SK-N-SH treated with all-trans-retinoic acid at 6 μM for 48 hours (cell line): ENCODE results near the gene TMEM94.

Experiments used
- ATAC-seq: fragments of 200-7000 bp; cut with Tn5 transposase; 3 replicates; pipeline ENCODE4 v1.9.1; 2020; ENCODE audit warnings: mild to moderate bottlenecking, moderate library complexity
- ARNTL ChIP-seq: fragments of 450-650 bp; formaldehyde crosslinking; IDR thresholded peaks from 2 replicates; pipeline ENCODE4 v1.5.0; 2020; ENCODE audit warnings: low read depth, mild to moderate bottlenecking, moderate library complexity, borderline replicate concordance
- CSDC2 ChIP-seq: fragments of 250-450 bp; sonication (Bioruptor Pico); IDR thresholded peaks from 2 replicates; pipeline ENCODE4 v1.5.0; 2020; ENCODE audit warnings: mild to moderate bottlenecking, moderate library complexity
- ESRRG ChIP-seq: fragments of 250-450 bp; sonication (Bioruptor Pico); IDR thresholded peaks from 2 replicates; pipeline ENCODE4 v1.6.1; 2021; ENCODE audit warnings: mild to moderate bottlenecking
- GLIS3 ChIP-seq: fragments of 250-450 bp; sonication (Bioruptor Pico); IDR thresholded peaks from 2 replicates; pipeline ENCODE4 v1.5.0; 2020; ENCODE audit warnings: mild to moderate bottlenecking, moderate library complexity
- ISL1 ChIP-seq: fragments of 250-450 bp; sonication (Bioruptor Pico); IDR thresholded peaks from 2 replicates; pipeline ENCODE4 v2.1.2; 2022; ENCODE audit warnings: mild to moderate bottlenecking, moderate library complexity
- OSR1 ChIP-seq: fragments of 250-450 bp; sonication (Bioruptor Pico); IDR thresholded peaks from 2 replicates; pipeline ENCODE4 v1.8.0; 2022; ENCODE audit warnings: moderate library complexity, mild to moderate bottlenecking, inconsistent platforms
- POU6F1 ChIP-seq: fragments of 250-450 bp; sonication (Bioruptor Pico); IDR thresholded peaks from 2 replicates; pipeline ENCODE4 v1.8.0; 2021; ENCODE audit warnings: low read depth, mild to moderate bottlenecking, moderate library complexity, borderline replicate concordance
- PPARA ChIP-seq: fragments of 250-450 bp; sonication (Bioruptor Pico); IDR thresholded peaks from 2 replicates; pipeline ENCODE4 v1.5.0; 2020; ENCODE audit warnings: mild to moderate bottlenecking, borderline replicate concordance
- SNAI2 ChIP-seq: fragments of 250-450 bp; sonication (Bioruptor Pico); IDR thresholded peaks from 2 replicates; pipeline ENCODE4 v1.5.0; 2020; ENCODE audit warnings: mild to moderate bottlenecking, moderate library complexity
- TCF4 ChIP-seq: fragments of 250-450 bp; sonication (Bioruptor Pico); IDR thresholded peaks from 2 replicates; pipeline ENCODE4 v1.8.0; 2021; ENCODE audit warnings: mild to moderate bottlenecking, moderate library complexity, borderline replicate concordance
- TOX ChIP-seq: fragments of 250-450 bp; sonication (Bioruptor Pico); IDR thresholded peaks from 2 replicates; pipeline ENCODE4 v1.8.0; 2021; ENCODE audit warnings: mild to moderate bottlenecking, moderate library complexity, borderline replicate concordance
- TSHZ2 ChIP-seq: fragments of 250-450 bp; sonication (Bioruptor Pico); IDR thresholded peaks from 2 replicates; pipeline ENCODE4 v1.5.0; 2020; ENCODE audit warnings: mild to moderate bottlenecking, moderate library complexity
- ZC3H10 ChIP-seq: fragments of 250-450 bp; sonication (Bioruptor Pico); IDR thresholded peaks from 2 replicates; pipeline ENCODE4 v1.5.1; 2021; ENCODE audit warnings: mild to moderate bottlenecking, moderate library complexity
- ZFP3 ChIP-seq: fragments of 250-450 bp; sonication (Bioruptor Pico); IDR thresholded peaks from 2 replicates; pipeline ENCODE4 v1.5.0; 2020; ENCODE audit warnings: mild to moderate bottlenecking, moderate library complexity
- ZFP30 ChIP-seq: fragments of 450-650 bp; formaldehyde crosslinking; IDR thresholded peaks from 2 replicates; pipeline ENCODE4 v1.5.0; 2022; ENCODE audit warnings: mild to moderate bottlenecking, moderate library complexity
- ZNF565 ChIP-seq: fragments of 450-650 bp; formaldehyde crosslinking; conservative IDR thresholded peaks from 2 replicates; pipeline ENCODE4 v1.5.0; 2020; ENCODE audit warnings: low read depth, mild to moderate bottlenecking, moderate library complexity
- ZNF70 ChIP-seq: fragments of 450-650 bp; formaldehyde crosslinking; IDR thresholded peaks from 2 replicates; pipeline ENCODE4 v1.5.0; 2020; ENCODE audit warnings: mild to moderate bottlenecking, moderate library complexity
- ZNF8 ChIP-seq: fragments of 450-650 bp; formaldehyde crosslinking; IDR thresholded peaks from 2 replicates; pipeline ENCODE4 v1.5.0; 2020; ENCODE audit warnings: mild to moderate bottlenecking, moderate library complexity
- TF ChIP-seq, protein P1 (sequence below): fragments of 250-450 bp; sonication (Bioruptor Pico); IDR thresholded peaks from 2 replicates; pipeline ENCODE4 v1.5.1; 2020; ENCODE audit warnings: low read depth, mild to moderate bottlenecking, moderate library complexity
- TF ChIP-seq, protein P2 (sequence below): fragments of 250-450 bp; sonication (Bioruptor Pico); IDR thresholded peaks from 2 replicates; pipeline ENCODE4 v1.5.1; 2021; ENCODE audit warnings: mild to moderate bottlenecking, moderate library complexity

Gene TMEM94

DNA sequence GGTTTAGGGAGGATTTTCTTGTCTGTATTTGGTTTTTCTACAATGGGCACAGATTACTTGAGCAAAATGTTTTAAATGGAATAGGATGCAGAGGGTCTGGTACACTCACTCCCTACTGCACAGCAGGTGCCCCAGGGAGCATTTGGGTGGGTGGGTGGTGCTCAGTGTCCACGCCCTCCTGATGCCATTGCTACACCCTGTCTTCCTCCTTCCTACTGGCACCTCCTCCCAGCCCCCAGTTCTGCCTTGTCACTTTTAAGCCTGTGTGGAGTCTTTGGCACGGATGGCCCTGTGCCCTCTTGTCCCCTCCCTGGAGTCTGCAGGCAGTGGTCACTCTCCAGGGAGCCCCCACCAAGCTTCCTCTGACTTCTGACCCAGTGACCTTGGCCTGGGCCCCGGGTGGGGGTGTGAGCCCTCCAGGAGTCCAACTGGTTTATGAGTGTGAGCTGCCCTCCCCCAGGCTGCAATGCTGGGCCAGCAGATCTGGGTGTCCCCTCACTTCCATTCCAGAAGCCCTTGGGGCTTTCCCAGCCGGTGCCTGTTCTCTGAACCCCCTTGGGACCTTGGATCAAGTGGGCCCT lies 84.6 kb downstream of the TMEM94 start:
- no peak for ATAC-seq
- TF ChIP-seq TCF4 (CRISPR knock-in tag) = no peak
- TF ChIP-seq ZNF8 (CRISPR knock-in tag) = no peak
- no peak for TF ChIP-seq ISL1 (CRISPR knock-in tag)
- no peak for TF ChIP-seq POU6F1 (CRISPR knock-in tag)
- no peak for TF ChIP-seq ZNF565 (CRISPR knock-in tag)
- no peak for TF ChIP-seq TOX
- TF ChIP-seq SNAI2 (CRISPR knock-in tag) = no peak

DNA sequence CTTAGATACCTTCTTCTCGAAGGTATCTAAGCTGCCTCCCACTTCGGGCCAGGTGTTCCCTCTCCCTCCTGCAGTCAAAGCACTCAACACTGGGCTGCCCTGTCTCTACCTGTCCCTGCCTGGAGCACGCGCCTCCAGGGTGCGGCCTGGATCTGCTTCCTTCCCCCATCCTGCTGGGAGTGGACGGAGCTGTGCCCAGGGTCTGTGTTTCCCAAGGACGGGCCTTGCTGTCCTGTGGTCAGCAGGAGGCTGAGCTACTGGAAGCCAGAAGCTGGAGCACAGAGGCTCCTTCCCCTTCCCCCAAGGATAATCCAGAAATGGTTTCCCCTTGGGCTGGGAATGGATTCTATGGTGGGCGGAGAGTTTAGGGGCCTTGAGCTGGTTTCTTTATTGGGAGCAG lies 85.8 kb downstream of the TMEM94 start:
- no peak for ATAC-seq
- TF ChIP-seq, protein P1, sequence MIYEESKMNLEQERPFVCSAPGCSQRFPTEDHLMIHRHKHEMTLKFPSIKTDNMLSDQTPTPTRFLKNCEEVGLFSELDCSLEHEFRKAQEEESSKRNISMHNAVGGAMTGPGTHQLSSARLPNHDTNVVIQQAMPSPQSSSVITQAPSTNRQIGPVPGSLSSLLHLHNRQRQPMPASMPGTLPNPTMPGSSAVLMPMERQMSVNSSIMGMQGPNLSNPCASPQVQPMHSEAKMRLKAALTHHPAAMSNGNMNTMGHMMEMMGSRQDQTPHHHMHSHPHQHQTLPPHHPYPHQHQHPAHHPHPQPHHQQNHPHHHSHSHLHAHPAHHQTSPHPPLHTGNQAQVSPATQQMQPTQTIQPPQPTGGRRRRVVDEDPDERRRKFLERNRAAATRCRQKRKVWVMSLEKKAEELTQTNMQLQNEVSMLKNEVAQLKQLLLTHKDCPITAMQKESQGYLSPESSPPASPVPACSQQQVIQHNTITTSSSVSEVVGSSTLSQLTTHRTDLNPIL (CRISPR knock-in tag) = no peak
- no peak for TF ChIP-seq POU6F1 (CRISPR knock-in tag)
- TF ChIP-seq, protein P2, sequence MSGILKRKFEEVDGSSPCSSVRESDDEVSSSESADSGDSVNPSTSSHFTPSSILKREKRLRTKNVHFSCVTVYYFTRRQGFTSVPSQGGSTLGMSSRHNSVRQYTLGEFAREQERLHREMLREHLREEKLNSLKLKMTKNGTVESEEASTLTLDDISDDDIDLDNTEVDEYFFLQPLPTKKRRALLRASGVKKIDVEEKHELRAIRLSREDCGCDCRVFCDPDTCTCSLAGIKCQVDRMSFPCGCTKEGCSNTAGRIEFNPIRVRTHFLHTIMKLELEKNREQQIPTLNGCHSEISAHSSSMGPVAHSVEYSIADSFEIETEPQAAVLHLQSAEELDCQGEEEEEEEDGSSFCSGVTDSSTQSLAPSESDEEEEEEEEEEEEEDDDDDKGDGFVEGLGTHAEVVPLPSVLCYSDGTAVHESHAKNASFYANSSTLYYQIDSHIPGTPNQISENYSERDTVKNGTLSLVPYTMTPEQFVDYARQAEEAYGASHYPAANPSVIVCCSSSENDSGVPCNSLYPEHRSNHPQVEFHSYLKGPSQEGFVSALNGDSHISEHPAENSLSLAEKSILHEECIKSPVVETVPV = no peak
- no peak for TF ChIP-seq ZNF70 (CRISPR knock-in tag)
- no peak for TF ChIP-seq TSHZ2 (CRISPR knock-in tag)
- TF ChIP-seq ESRRG = no peak

DNA sequence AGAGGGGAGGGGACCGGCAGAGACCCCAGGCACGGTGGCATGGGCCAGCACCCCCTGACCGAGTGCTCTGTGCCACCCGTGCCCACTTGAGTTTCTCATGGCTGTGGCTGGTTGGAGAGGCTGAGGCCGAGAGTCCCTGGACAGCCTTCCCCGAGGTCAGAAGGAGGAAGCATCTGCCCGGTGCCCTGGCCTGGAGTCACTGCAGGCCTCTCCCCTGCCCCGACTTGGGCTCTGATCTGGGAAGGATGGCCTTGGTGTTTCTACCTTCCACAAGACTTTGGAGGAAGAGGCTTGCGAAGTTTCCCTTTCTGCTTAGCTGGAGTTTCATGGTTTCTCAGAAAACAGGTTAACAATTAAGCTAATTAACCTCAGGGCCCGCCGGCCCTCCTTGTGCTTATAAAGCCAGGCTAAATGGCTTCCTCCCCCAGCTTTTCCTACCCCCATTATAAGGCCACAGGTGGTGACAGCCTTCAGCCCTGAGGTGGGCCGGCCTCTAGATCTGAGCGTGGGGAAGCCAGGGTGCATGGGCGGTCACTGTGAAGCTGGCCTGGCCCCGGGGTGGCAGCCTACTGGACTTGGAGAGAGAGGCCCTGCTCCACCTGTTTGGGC lies 86.4 kb downstream of the TMEM94 start:
- TF ChIP-seq ZNF565 (CRISPR knock-in tag) (no peak), ISL1 (CRISPR knock-in tag) (no peak), OSR1 (no peak), CSDC2 (CRISPR knock-in tag) (no peak), ZFP30 (CRISPR knock-in tag) (no peak), TSHZ2 (CRISPR knock-in tag) (no peak), ARNTL (CRISPR knock-in tag) (no peak), SNAI2 (CRISPR knock-in tag) (no peak), ZC3H10 (CRISPR knock-in tag) (no peak), ZNF70 (CRISPR knock-in tag) (no peak), TCF4 (CRISPR knock-in tag) (no peak), ZFP3 (CRISPR knock-in tag) (no peak), GLIS3 (CRISPR knock-in tag) (no peak), PPARA (CRISPR knock-in tag) (no peak)
- TF ChIP-seq, protein P1 (CRISPR knock-in tag) = no peak
- TF ChIP-seq, protein P2 = no peak
- TF ChIP-seq, all 23 proteins: peak for 0
- no peak for ATAC-seq
